GM18861 (cell line): Measurements from ENCODE around the gene PRKAG2.
A peak's percentile ranks its signal among the peaks of the same experiment; 100 is the strongest.
"Not testable (repeated sequence)": the region's sequence is repeated elsewhere in the genome, so short reads cannot be mapped to it uniquely, and the experiment has no call there.

Experiments used
- ATAC-seq: cut with Tn5 transposase; IDR thresholded peaks from one replicate; pipeline ENCODE4 v1.9.1; 2021; ENCODE audit not compliant: unreplicated experiment

PRKAG2 gene

DNA sequence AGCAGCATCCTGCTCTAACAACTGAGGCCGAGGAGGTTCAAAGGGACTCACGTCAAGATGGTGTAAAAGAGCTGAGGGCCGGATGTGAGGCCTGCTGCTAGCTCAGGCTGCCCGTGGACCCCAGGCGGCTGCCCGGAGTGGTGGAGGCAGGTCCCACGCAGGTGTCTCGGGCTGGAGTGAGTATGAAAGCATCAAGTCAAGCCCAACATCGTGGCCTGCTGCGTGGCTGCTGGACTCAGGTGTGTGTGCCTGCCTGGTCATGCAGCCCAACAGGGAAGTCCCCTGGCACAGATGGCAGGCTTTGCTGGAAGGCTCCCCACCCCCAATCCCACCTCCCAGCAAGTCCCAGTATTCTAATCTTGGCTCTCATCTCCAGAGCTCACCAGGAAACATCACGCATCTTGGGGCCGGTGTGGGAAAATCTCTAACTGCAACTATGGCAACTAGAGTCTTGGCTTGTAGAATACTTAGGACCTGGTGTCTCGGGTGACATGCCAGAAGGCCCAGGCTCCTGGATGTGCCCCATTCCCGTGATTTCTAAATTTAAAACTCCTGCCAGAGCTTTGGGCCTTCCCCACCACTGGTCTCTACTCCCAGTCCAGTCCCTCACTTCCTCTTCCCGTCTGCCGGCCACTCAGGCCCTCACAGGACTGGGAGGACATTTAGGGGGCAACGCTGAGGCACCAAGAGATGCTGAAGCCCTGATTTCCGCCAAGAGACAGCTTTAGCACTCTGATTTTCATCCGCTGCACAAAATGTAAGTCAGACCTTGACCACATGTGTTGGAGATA is 85.9 kb downstream of the PRKAG2 start:
- ATAC-seq: no peak

DNA sequence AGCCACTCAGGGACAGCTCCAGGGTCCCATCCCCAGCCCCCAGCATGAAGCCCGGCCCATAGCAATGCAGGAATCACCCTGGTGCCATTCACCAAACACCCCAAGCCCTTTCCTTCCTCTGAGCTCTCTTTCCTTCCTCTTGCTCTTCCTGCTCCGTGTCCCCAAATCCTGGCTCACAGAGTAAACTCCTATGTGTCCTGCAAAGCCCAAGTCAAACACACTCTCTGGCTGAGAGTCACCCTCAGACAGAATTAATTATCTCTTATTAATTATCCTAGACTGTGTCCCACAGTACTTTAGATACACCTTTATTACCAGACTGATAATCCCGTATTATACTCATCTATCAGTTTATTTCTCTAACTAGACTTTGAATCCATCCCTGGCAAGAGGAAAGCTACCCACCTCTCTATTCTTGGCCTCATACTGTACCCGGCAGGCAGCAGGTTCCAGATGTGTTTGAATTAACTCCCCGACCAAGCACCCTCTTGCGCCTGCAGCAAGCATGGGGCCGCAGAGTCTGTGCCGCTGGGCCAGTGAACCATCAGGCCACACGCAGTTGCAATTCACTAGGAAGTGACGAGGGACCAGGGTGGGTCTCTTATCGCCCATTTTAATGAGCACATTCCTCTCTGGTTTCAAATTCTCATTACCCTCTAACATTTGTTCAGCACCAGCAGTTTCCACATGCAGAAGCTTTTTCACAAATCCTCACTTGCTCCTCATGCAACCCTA is 86.7 kb downstream of the PRKAG2 start:
- no peak for ATAC-seq

DNA sequence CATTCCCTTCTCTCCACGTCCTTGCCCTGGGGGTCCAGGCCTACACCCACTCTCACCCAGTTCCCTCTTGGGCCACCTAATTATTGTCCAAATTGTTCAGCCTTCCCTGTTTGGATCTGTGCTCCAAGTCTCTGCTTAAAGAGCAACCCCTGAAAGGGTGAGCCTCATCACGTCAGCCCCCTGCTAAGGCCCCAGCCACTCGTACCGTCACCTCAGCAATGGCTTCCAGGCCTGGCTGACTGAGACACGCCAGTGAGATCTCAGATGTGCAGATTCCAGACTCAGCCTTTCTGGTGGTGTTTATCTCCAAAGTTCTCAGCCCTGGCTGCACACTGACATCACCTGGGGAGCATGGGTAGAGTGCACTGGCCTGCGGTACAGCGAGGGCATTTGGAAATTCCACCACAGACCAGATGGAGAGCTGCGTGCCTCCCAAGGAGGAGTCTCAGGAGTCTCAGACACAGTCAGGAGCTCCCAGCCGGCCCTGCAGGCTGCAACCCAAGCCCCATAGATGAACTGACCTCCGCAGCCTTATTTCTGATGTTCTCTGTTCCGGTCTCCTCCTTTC is 87.5 kb downstream of the PRKAG2 start:
- ATAC-seq: no peak

DNA sequence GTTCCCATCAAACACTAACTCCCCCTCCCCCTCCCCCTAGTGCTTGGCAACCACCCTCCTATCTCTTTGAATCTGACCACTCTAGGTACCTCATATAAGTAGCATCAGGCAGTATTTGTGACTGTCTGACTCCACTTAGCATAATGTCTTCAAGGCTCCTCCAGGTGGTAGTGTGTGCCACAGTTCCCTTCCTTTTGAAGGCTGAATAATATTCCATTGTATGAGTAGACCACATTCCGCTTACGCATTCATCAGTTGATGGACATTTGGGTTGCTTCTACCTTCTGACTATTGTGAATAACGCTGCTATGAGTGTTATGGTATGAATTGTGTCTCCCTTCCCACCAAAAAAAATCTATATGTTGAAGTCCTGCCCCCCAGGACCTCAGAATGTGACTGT is 89.6 kb downstream of the PRKAG2 start:
- ATAC-seq: no peak

DNA sequence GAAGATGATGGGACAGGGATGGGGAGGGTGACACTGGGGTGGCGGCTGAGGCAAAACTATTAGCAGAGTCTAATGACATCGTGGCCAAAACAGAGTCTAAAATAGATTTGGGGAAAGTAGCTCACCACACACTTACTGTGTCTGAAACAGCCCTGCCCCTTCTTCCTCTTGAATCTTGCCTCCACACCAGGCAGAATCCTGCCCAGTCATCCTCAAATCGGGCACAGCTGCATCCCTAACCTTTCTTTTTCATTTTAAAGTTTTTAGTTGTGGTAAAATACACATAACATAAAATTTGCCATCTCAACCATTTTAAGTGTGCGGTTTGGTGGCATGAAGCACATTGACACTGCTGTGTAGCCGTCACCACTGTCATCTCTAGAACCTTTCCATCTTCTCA is 90.0 kb downstream of the PRKAG2 start:
- ATAC-seq: no peak

DNA sequence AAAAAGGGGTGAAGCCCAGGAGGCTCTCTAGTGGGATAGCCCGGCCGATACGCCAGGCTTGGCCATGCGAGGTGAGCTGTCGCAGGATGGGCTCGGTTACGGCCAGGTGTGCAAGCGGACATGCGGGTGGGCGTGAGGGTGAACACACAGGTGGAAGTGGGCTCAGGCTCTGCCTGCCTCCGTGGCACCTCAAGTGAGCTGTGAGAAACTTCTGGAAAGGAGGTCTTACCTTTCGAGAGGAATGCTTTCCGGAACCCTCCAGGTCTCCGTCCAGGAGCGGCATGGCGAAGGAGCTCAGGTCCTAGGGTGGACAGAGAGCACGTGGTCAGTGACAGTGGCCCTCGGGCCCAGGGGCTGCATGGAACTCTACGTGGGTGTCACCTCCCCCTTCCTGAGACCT is 90.7 kb downstream of the PRKAG2 start:
- no peak for ATAC-seq

DNA sequence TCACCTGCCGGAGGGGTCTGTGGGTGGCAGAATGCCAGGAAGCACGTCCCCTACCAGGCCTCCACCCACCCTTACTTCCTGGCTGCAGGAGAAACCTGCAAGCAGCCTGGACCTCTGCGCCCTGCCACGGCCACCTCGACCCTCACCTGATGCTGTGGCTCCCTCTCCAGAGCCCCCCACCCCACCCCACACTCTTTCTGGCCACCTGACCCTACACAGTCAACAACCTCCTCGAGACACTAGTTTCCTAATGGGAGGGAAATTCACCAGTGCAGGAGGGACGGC is 91.3 kb downstream of the PRKAG2 start:
- ATAC-seq: no peak

DNA sequence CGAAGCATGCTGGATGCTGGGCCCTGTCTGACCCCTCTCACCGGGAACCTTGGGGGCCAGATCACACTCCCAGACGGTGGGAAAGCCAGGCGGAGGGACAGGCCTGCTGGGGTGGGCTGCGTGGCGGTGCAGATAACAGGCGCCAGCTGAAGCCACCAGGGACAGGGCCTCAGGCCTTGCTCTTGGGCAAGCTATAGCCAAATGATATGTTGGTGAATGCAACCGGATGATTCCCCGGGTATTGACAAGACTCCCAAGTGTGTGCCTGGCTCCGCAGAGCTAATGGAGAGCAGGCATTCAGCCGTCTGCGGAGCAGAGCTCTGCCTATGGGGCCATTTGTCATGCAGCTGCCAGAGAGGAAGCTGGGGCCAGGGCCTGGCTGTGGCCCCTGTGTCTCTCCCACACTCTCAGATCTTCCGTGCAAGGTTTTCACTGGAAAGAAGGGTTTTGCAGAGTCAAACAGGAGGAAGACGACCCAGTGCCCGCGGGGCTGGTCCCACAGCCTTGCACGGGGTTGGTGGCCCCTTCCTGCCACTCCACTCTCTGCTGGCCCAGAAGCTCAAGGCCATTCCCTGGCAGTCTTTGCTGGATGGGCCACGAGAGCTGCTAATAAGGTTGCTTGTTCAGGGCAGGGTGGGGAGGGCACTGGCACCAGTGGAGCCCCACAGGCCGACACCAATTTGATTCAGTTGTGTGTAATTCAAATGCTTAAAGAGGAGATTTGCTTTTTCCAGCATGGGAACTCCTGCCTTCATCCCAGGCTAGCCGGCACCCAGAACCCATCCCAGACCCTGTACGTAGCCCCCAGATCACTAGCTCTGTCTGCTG is 91.8 kb downstream of the PRKAG2 start:
- ATAC-seq: no peak

DNA sequence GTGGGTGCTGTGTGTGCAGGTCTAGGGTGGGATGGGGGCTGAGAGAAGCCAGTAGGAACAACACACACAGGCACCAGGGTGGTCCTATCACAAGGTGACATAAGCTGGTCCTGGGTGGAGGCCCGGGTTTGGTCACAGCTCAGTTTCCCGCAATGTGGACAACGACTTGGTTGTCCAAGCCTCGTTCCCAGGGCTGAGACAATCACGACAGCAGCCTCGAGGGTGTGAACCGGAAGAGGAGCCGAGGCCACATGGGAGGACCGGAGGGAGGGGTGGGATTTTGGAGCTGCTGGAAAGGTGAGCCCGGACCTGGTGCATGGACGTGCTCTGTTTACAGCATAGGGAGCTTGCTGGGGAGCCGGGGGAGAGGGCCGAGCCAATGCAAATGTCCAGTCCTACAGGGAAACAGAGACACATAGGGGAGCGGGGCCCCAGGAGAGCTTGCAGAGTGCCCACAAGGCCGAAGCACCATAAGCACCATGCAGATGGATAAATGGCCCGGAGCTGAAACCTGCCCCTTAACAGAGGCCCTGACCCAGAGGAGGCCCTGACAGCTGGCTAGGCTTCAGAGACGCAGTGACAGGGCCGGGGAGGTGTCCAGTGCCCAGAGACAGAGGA is 92.8 kb downstream of the PRKAG2 start:
- ATAC-seq: no peak

DNA sequence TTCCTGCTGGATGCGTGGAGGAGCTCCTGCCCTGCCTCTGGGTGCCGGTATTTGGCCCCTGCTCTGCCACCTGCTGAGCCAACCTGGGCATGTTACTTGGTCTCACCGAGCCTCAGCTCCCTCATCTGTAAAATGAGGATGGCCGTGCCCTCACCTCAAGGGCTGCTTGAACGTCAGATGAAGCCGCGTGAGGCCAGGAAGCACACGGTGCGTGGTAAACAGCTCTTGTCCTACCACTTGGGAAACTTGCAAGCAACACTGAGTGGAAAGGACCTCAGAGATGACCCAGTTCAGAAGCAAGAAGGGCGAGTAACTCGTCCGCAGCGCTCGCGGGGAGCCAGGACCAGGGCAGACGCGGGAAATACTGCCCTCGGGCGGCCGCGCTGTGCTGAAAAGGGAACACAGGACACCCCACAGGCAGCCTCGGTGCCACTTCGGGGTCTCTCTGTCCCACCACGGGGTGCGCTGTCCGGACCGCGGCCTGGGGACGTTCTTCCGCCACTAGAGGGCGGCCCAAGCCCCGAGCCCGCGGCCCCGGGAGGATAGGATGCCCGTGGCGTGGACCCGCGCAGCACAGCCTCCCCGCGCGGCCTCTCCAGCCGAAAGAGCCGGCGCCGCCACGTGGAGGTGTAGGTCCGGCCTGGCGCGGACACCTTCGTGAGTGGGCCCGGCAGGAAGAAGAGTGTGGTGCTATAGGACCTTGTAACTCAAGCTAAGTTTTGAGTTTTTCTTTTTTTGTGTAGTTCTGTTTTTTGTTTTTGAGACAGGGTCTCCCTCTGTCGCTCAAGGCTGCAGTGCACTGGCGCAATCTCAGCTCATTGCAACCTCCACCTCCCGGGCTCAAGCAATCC is 94.1 kb downstream of the PRKAG2 start:
- peak; percentile 86 for ATAC-seq

DNA sequence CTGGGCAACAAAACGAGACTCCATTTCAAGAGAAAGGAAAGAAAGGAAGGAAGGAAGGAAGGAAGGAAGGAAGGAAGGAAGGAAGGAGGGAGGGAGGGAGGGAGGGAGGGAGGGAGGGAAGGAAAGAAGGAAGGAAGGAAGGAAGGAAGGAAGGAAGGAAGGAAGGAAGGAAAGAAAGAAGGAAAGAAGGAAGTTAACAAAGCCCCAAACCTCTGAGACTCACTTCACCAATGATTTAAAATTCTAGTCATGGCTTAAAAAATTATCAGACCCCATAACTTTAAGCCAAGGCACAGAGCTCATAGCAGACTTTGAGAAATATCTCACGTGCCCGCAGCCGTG is 94.7 kb downstream of the PRKAG2 start:
- ATAC-seq: not testable (repeated sequence)

DNA sequence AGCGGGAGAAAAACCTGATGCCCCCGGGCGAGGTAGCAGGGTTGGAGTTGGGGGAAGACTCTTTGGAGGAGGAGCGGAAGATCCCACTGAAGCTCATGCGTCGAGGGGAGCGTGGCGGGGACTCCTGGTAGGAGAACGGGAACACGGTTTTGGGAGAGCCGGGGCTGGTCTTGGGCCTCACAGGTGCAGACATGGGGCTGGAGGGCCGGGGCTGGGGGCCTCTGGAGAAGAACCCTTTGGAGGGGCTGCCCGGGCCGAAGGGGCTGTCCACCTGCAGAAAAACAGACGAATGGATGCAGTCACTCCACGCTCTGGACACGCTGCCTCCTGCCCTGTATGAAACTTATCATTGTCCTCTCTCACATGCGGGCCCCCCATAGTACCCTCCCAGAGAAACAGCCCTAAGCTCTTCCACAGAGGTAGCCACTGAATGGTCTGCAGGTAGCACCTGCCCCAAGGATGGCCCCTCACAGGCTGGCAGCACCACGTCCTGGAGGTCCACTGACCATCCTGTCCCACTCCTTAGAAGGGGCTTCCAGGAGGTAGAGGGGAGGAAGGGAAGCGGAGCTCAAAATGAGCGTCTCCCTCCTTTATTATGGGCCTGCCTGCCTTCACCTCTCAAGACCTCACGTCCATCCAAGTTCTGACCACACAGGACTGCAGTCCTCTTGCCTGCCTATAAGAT is 95.6 kb downstream of the PRKAG2 start:
- ATAC-seq: no peak

DNA sequence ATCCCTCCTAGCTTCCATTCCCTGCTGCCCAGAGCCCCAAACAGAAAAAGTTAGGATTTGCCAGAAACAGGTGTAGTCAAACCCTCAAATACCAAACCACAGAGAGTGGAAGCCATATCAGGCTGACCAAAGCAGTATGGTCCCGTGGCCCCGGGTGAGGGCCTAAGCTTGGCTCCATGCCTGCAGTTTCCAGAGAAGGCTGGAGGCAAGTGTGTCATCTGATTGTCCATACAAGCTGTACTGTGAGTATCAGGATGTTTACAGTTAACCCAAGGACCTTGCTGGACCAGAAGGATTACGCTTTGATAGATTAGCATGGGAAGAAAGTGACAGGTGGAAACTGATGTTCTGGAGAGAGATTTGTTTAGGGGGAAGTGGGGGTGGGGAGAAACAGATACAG is 96.3 kb downstream of the PRKAG2 start:
- ATAC-seq: no peak

DNA sequence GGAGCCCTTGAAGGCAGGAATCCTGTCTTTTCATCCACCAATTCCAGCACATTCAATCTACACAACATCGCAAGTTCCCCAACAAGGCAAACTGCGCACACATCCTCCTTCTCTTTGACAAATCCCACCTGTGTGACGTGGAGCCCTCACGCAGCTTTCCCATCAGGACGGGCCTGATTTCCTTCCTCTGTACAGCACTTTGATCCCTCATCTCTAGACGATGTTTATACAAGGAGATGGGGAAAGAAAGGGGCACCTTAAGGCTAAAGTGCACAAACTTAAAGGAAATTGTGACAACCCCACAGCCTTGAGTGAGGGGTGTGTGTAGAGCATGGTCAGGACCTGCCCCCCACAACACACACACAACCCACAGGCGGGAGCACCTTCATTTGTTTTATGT is 97.2 kb downstream of the PRKAG2 start:
- no peak for ATAC-seq

DNA sequence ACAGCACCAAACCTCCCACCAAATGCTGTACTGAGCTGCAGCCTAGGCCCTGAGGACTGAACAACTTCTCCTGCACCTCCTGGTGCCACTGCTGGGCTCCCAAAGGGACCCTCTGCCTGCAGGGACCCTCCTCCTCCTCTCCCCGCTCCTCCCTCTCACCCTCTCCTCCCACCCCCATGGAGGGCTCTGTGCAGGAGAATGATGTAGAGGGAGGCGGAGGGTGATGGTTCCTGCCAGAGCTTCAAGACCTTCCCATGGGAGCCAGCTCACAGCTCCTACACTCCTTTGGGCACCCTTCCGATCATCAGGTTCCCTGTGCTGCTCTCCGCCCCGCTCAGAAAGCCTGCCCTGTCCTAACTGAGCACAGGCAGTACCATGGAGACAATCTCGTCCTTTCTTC is 97.7 kb downstream of the PRKAG2 start:
- ATAC-seq: no peak

DNA sequence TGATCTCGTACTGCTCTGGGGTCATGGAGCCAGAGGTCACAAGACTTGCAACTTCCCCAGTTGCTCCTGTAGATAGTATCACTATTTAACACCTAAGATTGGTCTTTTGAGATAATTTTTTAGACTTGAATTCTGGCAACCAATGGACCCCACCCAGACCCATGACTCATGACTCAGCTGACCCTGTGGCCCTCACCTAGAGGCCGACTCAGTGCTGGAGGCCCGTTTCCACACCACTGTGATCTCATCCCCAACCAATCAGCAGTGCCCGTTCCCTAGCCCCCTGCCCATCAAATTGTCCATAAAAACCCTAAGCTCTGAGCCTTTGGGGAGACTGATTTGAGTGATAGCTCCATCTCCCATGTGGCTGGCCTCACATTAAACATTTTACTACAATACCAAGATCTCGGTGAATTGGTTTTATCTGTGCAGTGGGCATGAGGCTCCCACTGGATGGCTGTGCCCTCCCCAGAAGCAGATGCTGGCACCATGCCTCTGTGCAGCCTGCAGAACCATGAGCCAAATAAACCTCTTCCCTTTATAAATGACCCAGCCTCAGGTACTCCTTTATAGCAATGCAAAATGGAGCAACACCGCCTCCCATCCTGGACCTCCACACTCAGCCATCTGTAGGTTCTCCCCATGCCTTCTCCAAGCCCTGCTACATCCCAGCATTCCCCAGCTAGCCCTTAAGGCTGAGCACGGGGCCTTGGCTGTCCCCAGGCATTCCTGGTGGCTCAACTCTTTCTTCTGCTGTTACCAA is 98.8 kb downstream of the PRKAG2 start:
- ATAC-seq: no peak

DNA sequence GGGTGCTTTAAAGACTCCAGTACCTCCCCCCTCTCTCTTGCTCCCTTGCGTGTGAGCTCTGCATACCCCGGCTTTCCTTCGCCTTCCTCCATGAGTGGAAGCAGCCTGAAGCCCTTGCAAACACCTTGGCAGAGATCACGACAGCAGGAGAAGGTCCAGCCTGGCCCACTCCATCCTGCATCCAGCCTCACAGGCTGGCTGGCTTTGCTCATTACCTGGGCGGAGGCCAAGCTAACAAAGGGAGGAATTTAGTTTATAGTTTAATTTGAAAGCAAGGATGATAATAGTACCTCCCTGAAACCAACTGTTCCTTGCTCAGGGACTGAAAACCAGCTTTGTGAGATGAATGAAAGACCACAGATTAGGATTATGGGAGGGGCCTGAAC is 99.4 kb downstream of the PRKAG2 start:
- no peak for ATAC-seq

DNA sequence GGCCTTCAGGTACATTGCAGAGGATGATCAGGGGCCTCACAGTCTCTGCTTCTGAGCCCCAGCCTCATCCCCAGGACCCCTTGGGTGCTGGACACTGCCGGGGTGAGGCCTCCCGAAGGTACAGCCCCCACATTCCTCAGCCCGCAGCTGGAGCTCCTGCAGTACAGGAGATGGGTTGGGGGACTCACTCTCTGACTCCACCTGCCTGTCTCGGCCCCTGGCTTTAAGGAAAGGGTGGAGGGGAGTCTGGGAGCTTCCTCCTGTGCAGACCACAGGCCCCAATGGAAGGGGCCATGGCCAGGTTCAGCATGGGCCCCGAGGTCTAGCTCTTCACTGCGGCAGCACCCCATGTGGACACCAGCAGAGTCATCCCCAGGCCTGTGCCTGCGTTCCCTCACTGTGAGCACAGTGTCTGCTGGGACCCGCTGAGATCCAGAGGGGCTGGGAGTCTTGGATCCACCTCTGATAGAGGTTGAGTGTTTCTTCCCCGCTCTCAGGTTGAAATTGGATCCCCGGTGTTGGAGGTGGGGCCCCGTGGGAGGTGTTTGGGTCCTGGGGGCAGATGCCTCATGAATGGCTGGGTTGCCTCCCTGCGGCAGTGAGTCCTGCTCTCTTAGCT is 99.9 kb downstream of the PRKAG2 start:
- ATAC-seq: no peak

DNA sequence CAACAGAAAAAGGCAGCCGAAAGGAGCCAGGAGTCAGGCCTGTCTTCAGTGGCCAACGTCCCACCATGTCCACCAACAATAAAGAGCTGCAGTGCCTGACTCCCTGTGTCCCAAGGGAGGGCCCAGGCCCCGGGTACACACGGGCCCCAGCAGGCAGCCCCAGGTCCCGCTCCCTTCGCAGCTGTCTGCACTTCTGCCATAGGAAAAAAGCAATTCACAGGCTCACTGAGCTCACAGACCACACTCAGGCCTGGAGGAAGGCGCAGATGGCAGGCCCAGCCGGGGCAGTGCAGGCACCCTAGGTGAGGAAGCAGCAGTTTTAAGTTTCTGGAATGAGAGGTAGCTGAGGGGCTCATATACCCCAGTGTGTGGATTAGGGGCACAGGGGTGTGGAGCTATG is 100.5 kb downstream of the PRKAG2 start:
- ATAC-seq: no peak
